Neural cell (in vitro differentiated cells): Measurements from ENCODE around the gene TMEM234. TPM values are rescaled to one million over a fixed set of nuclear protein-coding genes. Genes with fewer than 3 reads are reported as not detected.

ENCODE experiments used
- H2AFZ ChIP-seq: fragments of 200-600, 300-800 bp; sonication (generic), shearing (Covaris generic); 2 replicates; pipeline ENCODE4 v1.6.0; 2014; ENCODE audit warnings: low read depth, mild to moderate bottlenecking, antibody characterized with exemption, low read length, moderate library complexity
- H3F3A ChIP-seq: fragments of 200-600 bp; shearing (Covaris generic); 2 replicates; pipeline ENCODE4 v1.6.1; 2016; ENCODE audit warnings: mild to moderate bottlenecking, moderate library complexity, mixed read lengths, antibody characterized with exemption, low read length; ENCODE audit not compliant: insufficient read depth, poor library complexity, severe bottlenecking
- H3K27ac ChIP-seq: fragments of 200-600, 300-800 bp; sonication (generic), shearing (Covaris generic); 2 replicates; pipeline ENCODE4 v1.5.1; 2014; ENCODE audit warnings: mild to moderate bottlenecking, low read length, moderate library complexity
- H3K27me3 ChIP-seq: fragments of 300-800, 200-600 bp; sonication (generic), shearing (Covaris generic); 2 replicates; pipeline ENCODE4 v1.6.0; 2014; ENCODE audit warnings: mild to moderate bottlenecking, low read depth, low read length, moderate library complexity; ENCODE audit not compliant: insufficient read depth
- H3K36me3 ChIP-seq: fragments of 300-800, 200-600 bp; sonication (generic), shearing (Covaris generic); 2 replicates; pipeline ENCODE4 v1.5.1; 2014; ENCODE audit warnings: mild to moderate bottlenecking, antibody characterized with exemption, low read length, moderate library complexity; ENCODE audit not compliant: insufficient read depth
- H3K4me2 ChIP-seq: fragments of 300-800, 200-600 bp; sonication (generic), shearing (Covaris generic); 2 replicates; pipeline ENCODE4 v1.6.0; 2014; ENCODE audit warnings: mild to moderate bottlenecking, low read length
- H3K4me3 ChIP-seq: fragments of 300-800, 200-600 bp; sonication (generic), shearing (Covaris generic); 2 replicates; pipeline ENCODE4 v1.5.1; 2014; ENCODE audit warnings: mild to moderate bottlenecking, low read length, moderate library complexity
- H3K79me2 ChIP-seq: fragments of 200-600 bp; shearing (Covaris generic); replicated peaks from 2 replicates; pipeline ENCODE4 v1.6.0; 2014; ENCODE audit warnings: mild to moderate bottlenecking, low read length, moderate library complexity; ENCODE audit not compliant: insufficient read depth
- H3K9ac ChIP-seq: fragments of 300-800, 200-600 bp; sonication (generic), shearing (Covaris generic); 2 replicates; pipeline ENCODE4 v1.6.1; 2016; ENCODE audit warnings: mild to moderate bottlenecking, low read length, mixed read lengths
- H3K9me2 ChIP-seq: fragments of 200-600 bp; shearing (Covaris generic); 2 replicates; pipeline ENCODE4 v1.6.1; 2016; ENCODE audit warnings: mild to moderate bottlenecking, low read length, mixed read lengths; ENCODE audit not compliant: insufficient read depth
- H3K9me3 ChIP-seq: fragments of 200-600, 300-800 bp; sonication (generic), shearing (Covaris generic); 2 replicates; pipeline ENCODE4 v1.6.1; 2016; ENCODE audit warnings: mild to moderate bottlenecking, mixed run types, low read length, moderate library complexity, mixed read lengths
- H4K20me1 ChIP-seq: fragments of 200-600 bp; shearing (Covaris generic); 2 replicates; pipeline ENCODE4 v1.6.1; 2016; ENCODE audit warnings: mild to moderate bottlenecking, mixed run types; ENCODE audit not compliant: insufficient read depth
- CTCF ChIP-seq: fragments of 450-650 bp; IDR thresholded peaks from 2 replicates; pipeline ENCODE4 v1.5.1; 2014; ENCODE audit warnings: antibody characterized with exemption, mild to moderate bottlenecking, moderate library complexity; ENCODE audit not compliant: poor library complexity, severe bottlenecking
- EP300 ChIP-seq: fragments of 450-650 bp; conservative IDR thresholded peaks from 2 replicates; pipeline ENCODE4 v1.6.1; 2014; ENCODE audit warnings: antibody characterized with exemption, mild to moderate bottlenecking, moderate library complexity; ENCODE audit not compliant: poor library complexity, severe bottlenecking
- EZH2 ChIP-seq: fragments of 200-600, 300-800 bp; shearing (Covaris generic), sonication (generic); IDR thresholded peaks from 2 replicates; pipeline ENCODE4 v1.6.1; 2014; ENCODE audit warnings: antibody characterized with exemption, low read length, borderline replicate concordance, mild to moderate bottlenecking; ENCODE audit not compliant: insufficient read depth, poor library complexity, severe bottlenecking
- MXI1 ChIP-seq: fragments of 450-650 bp; conservative IDR thresholded peaks from 2 replicates; pipeline ENCODE4 v1.6.1; 2014; ENCODE audit warnings: antibody characterized with exemption, mild to moderate bottlenecking; ENCODE audit not compliant: poor library complexity, severe bottlenecking
- POLR2AphosphoS5 ChIP-seq: IDR thresholded peaks from 2 replicates; pipeline ENCODE4 v1.6.1; 2012
- RAD21 ChIP-seq: fragments of 450-650 bp; conservative IDR thresholded peaks from 2 replicates; pipeline ENCODE4 v1.6.1; 2014; ENCODE audit warnings: antibody characterized with exemption, mild to moderate bottlenecking, moderate library complexity
- REST ChIP-seq: IDR thresholded peaks from 2 replicates; pipeline ENCODE4 v1.6.1; 2012; ENCODE audit warnings: borderline replicate concordance
- SMC3 ChIP-seq: fragments of 450-650 bp; conservative IDR thresholded peaks from 2 replicates; pipeline ENCODE4 v1.6.1; 2014; ENCODE audit warnings: antibody characterized with exemption, mild to moderate bottlenecking, moderate library complexity; ENCODE audit not compliant: poor library complexity
- TAF1 ChIP-seq: IDR thresholded peaks from 2 replicates; pipeline ENCODE4 v1.6.1; 2012; ENCODE audit warnings: low read depth
- polyA plus RNA-seq: library from polyadenylated mRNA; depleted of rRNA; stranded (reverse); fragments of >200 nt; gene quantifications from 2 replicates; pipeline ENCODE4 v1.2.3, GENCODE V29; 2014

The TMEM234 gene
- polyA plus RNA-seq, 1 donor from 2014 or later, result 24.4 TPM

- H3K9ac ChIP-seq, result peak overlapping the region; percentile 94
- H3K36me3 ChIP-seq, result no peaks in the 10 kb centered on the region
- H3K27ac ChIP-seq, result peak overlapping the region; percentile 98
- H3K4me2 ChIP-seq, result peak overlapping the region; percentile 93
- H3K79me2 ChIP-seq, result no peaks in the 10 kb centered on the region
- peak overlapping the region; percentile 86 for H3K4me3 ChIP-seq
- no peaks in the 10 kb centered on the region for H3K9me3 ChIP-seq
- no peaks in the 10 kb centered on the region for H3F3A ChIP-seq
- H2AFZ ChIP-seq, result peak overlapping the region; percentile 35
- TF ChIP-seq RAD21, result no peak
- TF ChIP-seq MXI1, result no peak
- TF ChIP-seq EP300, result no peak
- no peak for TF ChIP-seq POLR2AphosphoS5
- no peak for TF ChIP-seq TAF1
- TF ChIP-seq CTCF, result no peak
- no peak for TF ChIP-seq SMC3
- no peak for TF ChIP-seq REST
- no peak for TF ChIP-seq EZH2
- no peaks in the 10 kb centered on the region for H3K9me2 ChIP-seq
- no peaks in the 10 kb centered on the region for H4K20me1 ChIP-seq
- no peaks in the 10 kb centered on the region for H3K27me3 ChIP-seq
These were observed 22.5 kb downstream of the TMEM234 start for GRCh38 chr1:32199717-32200072.

GRCh38 chr1:32199043-32199716 is 23.0 kb downstream of the TMEM234 start:
- Histone ChIP-seq H3K9ac (peak overlapping the region; percentile 94), H3K36me3 (no peaks in the 10 kb centered on the region), H3K27me3 (no peaks in the 10 kb centered on the region), H3K9me2 (no peaks in the 10 kb centered on the region), H3F3A (no peaks in the 10 kb centered on the region), H3K27ac (peak overlapping the region; percentile 98), H3K4me3 (peak overlapping the region; percentile 86), H3K9me3 (no peaks in the 10 kb centered on the region), H3K79me2 (no peaks in the 10 kb centered on the region), H4K20me1 (no peaks in the 10 kb centered on the region), H2AFZ (no peak overlapping the region), H3K4me2 (peak overlapping the region; percentile 93)
- TF ChIP-seq MXI1 (no peak), SMC3 (no peak), POLR2AphosphoS5 (no peak), TAF1 (no peak), CTCF (no peak)
